ENCODE data around the gene CARMIL3.

DNA sequence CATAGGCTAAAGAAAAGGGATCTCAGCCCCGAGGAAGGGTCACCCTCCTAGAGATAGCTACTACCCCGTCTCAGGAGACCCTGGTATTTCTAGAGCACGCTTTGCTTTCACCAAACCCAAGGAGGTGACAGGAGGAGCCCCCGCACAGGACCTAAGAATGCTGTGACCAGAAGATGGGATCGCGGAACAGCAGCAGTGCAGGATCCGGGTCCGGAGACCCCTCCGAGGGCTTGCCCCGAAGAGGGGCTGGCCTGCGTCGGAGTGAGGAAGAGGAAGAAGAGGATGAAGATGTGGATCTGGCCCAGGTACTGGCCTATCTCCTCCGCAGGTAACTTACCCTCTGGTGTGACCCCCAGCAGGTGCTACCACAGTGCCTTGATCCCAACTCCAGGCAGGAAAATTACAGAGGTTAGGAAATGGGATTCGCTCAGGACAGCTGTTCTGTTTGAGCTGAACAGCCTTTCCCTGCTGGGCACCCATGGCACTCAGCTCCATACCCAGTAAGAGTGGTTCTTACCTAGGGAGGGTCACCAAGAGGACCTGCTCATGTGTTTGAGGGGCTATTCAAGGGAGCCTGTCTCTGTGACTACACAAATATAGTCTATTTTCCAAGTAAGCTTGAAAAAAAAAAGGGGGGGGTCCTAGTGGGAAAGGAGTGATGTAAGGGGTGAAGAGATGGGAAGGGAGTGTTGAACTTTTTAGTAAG lies 63.8 kb downstream of the CARMIL3 start:
- TF ChIP-seq CTCF (conservative IDR thresholded peaks at IDR 0.05; ENCODE audit: low read depth, low read length) (no peak), SMC3 (IDR thresholded peaks at IDR 0.05; ENCODE audit: low read depth, low read length) (no peak), POLR2A (IDR thresholded peaks at IDR 0.05; ENCODE audit: low read depth, low read length) (no peak), CEBPB (IDR thresholded peaks at IDR 0.05; ENCODE audit: low read depth, low read length) (no peak), USF2 (IDR thresholded peaks at IDR 0.05; ENCODE audit: low read depth, low read length) (no peak), CHD1 (IDR thresholded peaks at IDR 0.05; ENCODE audit: low read depth, low read length) (no peak)

Data from IMR-90 (cell line).